Measurements from ENCODE around the gene DPM3. TPM values are rescaled to one million over a fixed set of nuclear protein-coding genes. Genes with fewer than 3 reads are reported as not detected.

Gene DPM3
- total and polyA plus RNA-seq, 2 of the 13 experiments (the other 11 are each of a cell fraction or from before 2014, with no cell fraction given), result 23.2 to 53.4 TPM

DNA sequence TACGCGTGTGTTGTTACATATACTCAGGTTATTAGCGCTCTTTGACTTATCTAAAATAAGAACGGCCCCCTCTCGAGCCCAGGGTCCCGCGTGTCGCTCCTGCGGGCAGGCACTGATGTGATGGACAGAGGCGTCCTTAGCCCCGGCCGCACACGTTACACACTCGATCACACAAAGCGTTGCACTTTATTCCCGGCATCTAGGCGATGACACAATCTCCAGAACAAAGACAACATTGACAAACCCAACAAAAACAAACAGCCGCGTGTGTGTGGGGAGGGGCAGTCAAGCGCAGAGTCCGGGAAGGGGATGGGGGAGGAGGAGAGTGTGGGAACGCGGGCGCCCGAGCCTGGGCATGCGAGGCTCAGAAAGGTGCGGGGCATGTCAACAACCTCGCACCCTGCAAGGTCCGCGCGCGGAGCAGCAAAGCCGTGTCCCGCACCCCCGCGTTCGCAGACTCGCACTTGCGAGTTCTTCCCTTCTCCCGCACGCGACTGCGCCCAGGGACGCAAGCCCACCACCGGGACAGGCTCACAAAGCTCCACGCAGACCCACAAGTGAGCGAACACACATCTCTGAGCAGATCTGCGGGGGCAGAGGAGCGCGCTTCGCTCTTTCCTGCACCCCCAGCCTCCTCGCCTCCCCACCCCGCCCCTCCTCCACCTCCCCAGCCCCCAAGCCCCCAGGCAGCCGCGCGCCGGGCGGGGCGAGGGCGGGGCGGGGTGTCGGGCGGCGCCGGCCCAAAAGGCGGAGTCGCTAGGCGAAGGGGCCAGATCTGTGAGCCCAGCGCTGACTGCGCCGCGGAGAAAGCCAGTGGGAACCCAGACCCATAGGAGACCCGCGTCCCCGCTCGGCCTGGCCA lies 13.0 kb downstream of the DPM3 start, which contains the start of gene EFNA1:
EFNA1 (plus strand) TSS at position 772 of the 862 bp plus-strand sequence. CDS start 102 bp downstream, outside the sequence.
- ChIA-PET POLR2A (interaction anchor here (0.8 to 6.4 kb wide), 23 partner anchors 10 to 196 kb away, joined by 3 to 144 read pairs (median 6); partner anchors contain the start of genes ADAM15, CKS1B, DPM3 and FDPS), CTCF (ENCODE audit: low intra/inter-chr PET ratio, low total read pairs) (interaction anchor here (1.2 kb wide), 1 partner anchor 40 kb away, joined by 3 read pairs; no protein-coding TSS in a partner anchor)
- DNase-seq (ENCODE audit: low spot score), result peak; percentile 99
- Histone ChIP-seq H3K36me3 (replicated peaks in 1 of 2; ENCODE audit: control insufficient read depth in 1 of 2, insufficient read depth in 2 of 2, low read length in 2 of 2) (peaks cover 6 to 22% of the 10 kb centered on the region in 2 experiments; a peak in 4 of 5 replicates), H3K4me3 (replicated peaks in 1 of 3; ENCODE audit: insufficient read depth in 1 of 3, low read depth in 2 of 3, low read length in 3 of 3) (peak within 1 kb of the TSS; percentile 96 to 99 (median 99)), H3K27ac (ENCODE audit: extremely low read length, insufficient read depth, low read length) (peak within 1 kb of the TSS; percentile 100), H2AFZ (ENCODE audit: low read length) (no peak within 1 kb of the TSS), H3K79me2 (ENCODE audit: insufficient read depth, low read length) (peaks cover 52% of the 10 kb centered on the region), H3K9me3 (ENCODE audit: low read length) (no peaks in the 10 kb centered on the region), H3K4me1 (ENCODE audit: insufficient read depth, low read length) (peaks cover 46% of the 10 kb centered on the region), H3K4me2 (ENCODE audit: low read depth, low read length) (peak within 1 kb of the TSS; percentile 94), H3K27me3 (ENCODE audit: control insufficient read depth in 1 of 2, insufficient read depth in 2 of 2, low read length in 2 of 2) (no peaks in the 10 kb centered on the region; a peak in 1 of 5 replicates), H3K9ac (ENCODE audit: insufficient read depth, low read depth, low read length) (peak within 1 kb of the TSS; percentile 99), H4K20me1 (ENCODE audit: insufficient read depth, low read length) (peaks cover 30% of the 10 kb centered on the region)
- FAIRE-seq, result peak; percentile 94
- WGBS (ENCODE audit: low lambda C conversion rate), result under 1% methylated on average over 32 of the region's 76 CpGs
- in situ Hi-C loops (cut with HindIII; ENCODE audit: extremely low pct_ligation_motif_present, low pct_unique_long_range_greater_than_20kb), result loop anchor here (5.0 kb wide), 1 partner anchor 35 kb away; no protein-coding TSS in a partner anchor
- intact Hi-C loops (cut with micrococcal nuclease; ENCODE audit: unreplicated experiment), result loop anchor here (1.0 to 5.0 kb wide), 5 partner anchors 8 to 955 kb away; partner anchors contain the start of genes MEX3A and SLC50A1
- ATAC-seq, result peak; percentile 61
- no TSS peak for BruUV-seq (replicated peaks)
- no peak; the same call in 1 of the 2 replicates for TF ChIP-seq EED (CRISPR knock-in tag; IDR thresholded peaks at IDR 0.05)
- TF ChIP-seq NFIC (IDR thresholded peaks at IDR 0.05; ENCODE audit: low read length), result no peak
- TF ChIP-seq, protein P1, sequence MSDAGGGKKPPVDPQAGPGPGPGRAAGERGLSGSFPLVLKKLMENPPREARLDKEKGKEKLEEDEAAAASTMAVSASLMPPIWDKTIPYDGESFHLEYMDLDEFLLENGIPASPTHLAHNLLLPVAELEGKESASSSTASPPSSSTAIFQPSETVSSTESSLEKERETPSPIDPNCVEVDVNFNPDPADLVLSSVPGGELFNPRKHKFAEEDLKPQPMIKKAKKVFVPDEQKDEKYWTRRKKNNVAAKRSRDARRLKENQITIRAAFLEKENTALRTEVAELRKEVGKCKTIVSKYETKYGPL (CRISPR knock-in tag; IDR thresholded peaks at IDR 0.05), result peak; percentile 77; the same call in 1 of the 2 replicates
- TF ChIP-seq ZNF235 (CRISPR knock-in tag; IDR thresholded peaks at IDR 0.05; ENCODE audit: borderline replicate concordance), result 0 out of 2 replicates have a peak, but pooled peaks have one; percentile 37
- TF ChIP-seq SRSF9 (IDR thresholded peaks at IDR 0.05; ENCODE audit: borderline replicate concordance, insufficient read depth, low read depth, low read length, poor library complexity, severe bottlenecking), result no peak
- peak; percentile 45; the same call in 1 of the 2 replicates for TF ChIP-seq ZNF350 (CRISPR knock-in tag; IDR thresholded peaks at IDR 0.05; ENCODE audit: borderline replicate concordance, low read depth)
- peak; percentile 97 for TF ChIP-seq FOXO1 (CRISPR knock-in tag; IDR thresholded peaks at IDR 0.05)
- TF ChIP-seq SETDB1 (CRISPR knock-in tag; IDR thresholded peaks at IDR 0.05; ENCODE audit: borderline replicate concordance), result no peak
- no peak for TF ChIP-seq ZNF224 (CRISPR knock-in tag; IDR thresholded peaks at IDR 0.05)
- no peak for TF ChIP-seq KDM5A (IDR thresholded peaks at IDR 0.05; ENCODE audit: borderline replicate concordance, low read length)
- TF ChIP-seq RFXAP (CRISPR knock-in tag; IDR thresholded peaks at IDR 0.05; ENCODE audit: borderline replicate concordance), result 0 out of 2 replicates have a peak, but pooled peaks have one; percentile 47
- TF ChIP-seq ZNF335 (CRISPR knock-in tag; IDR thresholded peaks at IDR 0.05), result peak; percentile 45; the same call in 1 of the 2 replicates
- peak; percentile 83 for TF ChIP-seq KLF6 (CRISPR knock-in tag; IDR thresholded peaks at IDR 0.05)
- TF ChIP-seq, protein P2, sequence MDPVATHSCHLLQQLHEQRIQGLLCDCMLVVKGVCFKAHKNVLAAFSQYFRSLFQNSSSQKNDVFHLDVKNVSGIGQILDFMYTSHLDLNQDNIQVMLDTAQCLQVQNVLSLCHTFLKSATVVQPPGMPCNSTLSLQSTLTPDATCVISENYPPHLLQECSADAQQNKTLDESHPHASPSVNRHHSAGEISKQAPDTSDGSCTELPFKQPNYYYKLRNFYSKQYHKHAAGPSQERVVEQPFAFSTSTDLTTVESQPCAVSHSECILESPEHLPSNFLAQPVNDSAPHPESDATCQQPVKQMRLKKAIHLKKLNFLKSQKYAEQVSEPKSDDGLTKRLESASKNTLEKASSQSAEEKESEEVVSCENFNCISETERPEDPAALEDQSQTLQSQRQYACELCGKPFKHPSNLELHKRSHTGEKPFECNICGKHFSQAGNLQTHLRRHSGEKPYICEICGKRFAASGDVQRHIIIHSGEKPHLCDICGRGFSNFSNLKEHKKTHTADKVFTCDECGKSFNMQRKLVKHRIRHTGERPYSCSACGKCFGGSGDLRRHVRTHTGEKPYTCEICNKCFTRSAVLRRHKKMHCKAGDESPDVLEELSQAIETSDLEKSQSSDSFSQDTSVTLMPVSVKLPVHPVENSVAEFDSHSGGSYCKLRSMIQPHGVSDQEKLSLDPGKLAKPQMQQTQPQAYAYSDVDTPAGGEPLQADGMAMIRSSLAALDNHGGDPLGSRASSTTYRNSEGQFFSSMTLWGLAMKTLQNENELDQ (CRISPR knock-in tag; IDR thresholded peaks at IDR 0.05; ENCODE audit: borderline replicate concordance), result peak; percentile 87; the same call in 1 of the 2 replicates
- no peak for TF ChIP-seq ZFP36L2 (CRISPR knock-in tag; IDR thresholded peaks at IDR 0.05)
- TF ChIP-seq ZNF101 (CRISPR knock-in tag; IDR thresholded peaks at IDR 0.05; ENCODE audit: borderline replicate concordance, low read depth), result peak; percentile 89; the same call in 1 of the 2 replicates
- TF ChIP-seq SMAD3 (CRISPR knock-in tag; IDR thresholded peaks at IDR 0.05), result peak; percentile 16; the same call in 1 of the 2 replicates
- TF ChIP-seq, protein P3, sequence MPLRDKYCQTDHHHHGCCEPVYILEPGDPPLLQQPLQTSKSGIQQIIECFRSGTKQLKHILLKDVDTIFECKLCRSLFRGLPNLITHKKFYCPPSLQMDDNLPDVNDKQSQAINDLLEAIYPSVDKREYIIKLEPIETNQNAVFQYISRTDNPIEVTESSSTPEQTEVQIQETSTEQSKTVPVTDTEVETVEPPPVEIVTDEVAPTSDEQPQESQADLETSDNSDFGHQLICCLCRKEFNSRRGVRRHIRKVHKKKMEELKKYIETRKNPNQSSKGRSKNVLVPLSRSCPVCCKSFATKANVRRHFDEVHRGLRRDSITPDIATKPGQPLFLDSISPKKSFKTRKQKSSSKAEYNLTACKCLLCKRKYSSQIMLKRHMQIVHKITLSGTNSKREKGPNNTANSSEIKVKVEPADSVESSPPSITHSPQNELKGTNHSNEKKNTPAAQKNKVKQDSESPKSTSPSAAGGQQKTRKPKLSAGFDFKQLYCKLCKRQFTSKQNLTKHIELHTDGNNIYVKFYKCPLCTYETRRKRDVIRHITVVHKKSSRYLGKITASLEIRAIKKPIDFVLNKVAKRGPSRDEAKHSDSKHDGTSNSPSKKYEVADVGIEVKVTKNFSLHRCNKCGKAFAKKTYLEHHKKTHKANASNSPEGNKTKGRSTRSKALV (CRISPR knock-in tag; IDR thresholded peaks at IDR 0.05), result no peak
